ENCODE results near the gene TWIST1. TPM values are rescaled to one million over a fixed set of nuclear protein-coding genes. Genes with fewer than 3 reads are reported as not detected.

Gene TWIST1
- total RNA-seq, 4 donors from 2014 or later: 4.0 to 12.7 (median 10.5) TPM

- DNase-seq (ENCODE audit: low spot score in 2 of 2): peak in 1 of 2 donors; percentile 80
- peak overlapping the region; percentile 74 for H3K4me3 ChIP-seq
These were observed 5.0 kb downstream of the TWIST1 start for GRCh38 chr7:19112274-19113001.

GRCh38 chr7:19111474-19112273 is 5.8 kb downstream of the TWIST1 start:
- peaks cover 90% of the 10 kb centered on the region for H3K27me3 ChIP-seq
- TF ChIP-seq POLR2A (IDR thresholded peaks at IDR 0.05): no peak
- TF ChIP-seq CTCF (IDR thresholded peaks at IDR 0.05): no peak
- TF ChIP-seq EP300 (IDR thresholded peaks at IDR 0.05): no peak
- no peak for TF ChIP-seq POLR2AphosphoS5 (IDR thresholded peaks at IDR 0.05)
- H3K4me3 ChIP-seq: peak overlapping the region; percentile 74
- H3K36me3 ChIP-seq: no peaks in the 10 kb centered on the region
- peaks cover 27% of the 10 kb centered on the region for H3K4me1 ChIP-seq
- DNase-seq (ENCODE audit: low spot score in 2 of 2): no peak
- peak overlapping the region; percentile 88 for H3K27ac ChIP-seq
- 27% methylated on average over 15 of the region's 15 CpGs for WGBS
- no peaks in the 10 kb centered on the region for H3K9me3 ChIP-seq

More at GRCh38 chr7:19112274-19113001, 5.0 kb downstream of the TWIST1 start:
- 7% methylated on average over 38 of the region's 42 CpGs for WGBS
- Histone ChIP-seq H3K27ac (peak overlapping the region; percentile 88), H3K4me1 (peaks cover 25% of the 10 kb centered on the region), H3K9me3 (no peaks in the 10 kb centered on the region), H3K36me3 (no peaks in the 10 kb centered on the region), H3K27me3 (peaks cover 89% of the 10 kb centered on the region)
- TF ChIP-seq CTCF (IDR thresholded peaks at IDR 0.05): no peak
- TF ChIP-seq POLR2AphosphoS5 (IDR thresholded peaks at IDR 0.05): no peak
- no peak for TF ChIP-seq EP300 (IDR thresholded peaks at IDR 0.05)
- no peak for TF ChIP-seq POLR2A (IDR thresholded peaks at IDR 0.05)

GRCh38 chr7:19110776-19111175 is 6.7 kb downstream of the TWIST1 start:
- H3K4me3 ChIP-seq: peak overlapping the region; percentile 74
- DNase-seq (ENCODE audit: low spot score in 2 of 2): no peak
- TF ChIP-seq CTCF (IDR thresholded peaks at IDR 0.05) (no peak), POLR2AphosphoS5 (IDR thresholded peaks at IDR 0.05) (peak in 1 of 3 donors; percentile 19)
- H3K36me3 ChIP-seq: no peaks in the 10 kb centered on the region
- peaks cover 28% of the 10 kb centered on the region for H3K4me1 ChIP-seq
- H3K27ac ChIP-seq: peak overlapping the region; percentile 88
- peaks cover 90% of the 10 kb centered on the region for H3K27me3 ChIP-seq
- 8% methylated on average over 6 of the region's 6 CpGs for WGBS
- H3K9me3 ChIP-seq: no peaks in the 10 kb centered on the region

DNA sequence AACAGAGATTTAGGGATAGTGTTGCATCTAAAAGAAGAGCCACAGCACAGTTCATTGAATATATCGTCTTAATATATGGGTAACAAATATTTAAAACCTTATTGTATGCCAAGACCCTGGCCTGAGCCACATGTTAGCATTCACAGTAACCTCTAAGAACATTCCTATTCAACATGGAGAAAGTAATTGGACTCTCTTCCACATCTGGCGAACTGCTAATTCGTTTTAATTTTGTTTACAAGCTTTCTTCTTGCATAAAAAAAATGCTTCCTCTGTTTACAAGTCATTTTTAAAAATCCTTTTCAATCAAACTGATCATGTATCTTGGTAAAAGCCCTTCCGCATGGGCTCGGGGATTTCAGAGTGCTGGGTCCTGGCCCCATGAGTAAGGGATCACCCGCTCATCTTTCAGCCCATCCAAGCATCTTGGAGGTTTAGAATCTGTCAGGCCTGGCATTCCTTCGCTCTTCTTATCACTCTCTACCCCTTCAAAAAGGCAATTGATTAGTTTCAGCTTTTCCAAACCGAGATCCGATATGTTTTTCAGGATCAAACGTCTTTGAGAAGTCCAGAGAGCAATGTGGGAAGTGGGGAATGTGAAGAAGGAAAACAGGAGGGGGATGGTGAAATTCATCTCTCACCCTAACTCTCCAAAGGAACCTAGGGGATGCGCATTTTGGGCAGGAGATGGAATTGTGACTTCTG is 7.3 kb downstream of the TWIST1 start:
- no peak for DNase-seq (ENCODE audit: low spot score in 2 of 2)
- WGBS: 24% methylated on average over 11 of the region's 11 CpGs
- Histone ChIP-seq H3K27ac (peak overlapping the region; percentile 88), H3K9me3 (no peaks in the 10 kb centered on the region), H3K27me3 (peaks cover 93% of the 10 kb centered on the region), H3K4me3 (peak overlapping the region; percentile 74), H3K36me3 (no peaks in the 10 kb centered on the region), H3K4me1 (peaks cover 31% of the 10 kb centered on the region)
- no peak for TF ChIP-seq CTCF (IDR thresholded peaks at IDR 0.05)
- no peak for TF ChIP-seq POLR2AphosphoS5 (IDR thresholded peaks at IDR 0.05)
- no peak for TF ChIP-seq POLR2A (IDR thresholded peaks at IDR 0.05)
- no peak for TF ChIP-seq EP300 (IDR thresholded peaks at IDR 0.05)
